HepG2 (cell line): ENCODE results near the gene ARHGAP29. TPM values are rescaled to one million over a fixed set of nuclear protein-coding genes. Genes with fewer than 3 reads are reported as not detected.

Experiments used
- ATF7-NPFF ChIP-seq: sonication (generic); formaldehyde crosslinking; IDR thresholded peaks from 2 replicates; pipeline ENCODE4 v1.8.1; 2023; ENCODE audit warnings: mild to moderate bottlenecking, low read depth, missing genetic modification reagents, moderate library complexity
- ETV5 ChIP-seq: IDR thresholded peaks from 2 replicates; pipeline ENCODE4 v1.6.1; 2018; ENCODE audit warnings: missing biosample characterization, missing genetic modification reagents, inconsistent platforms, borderline replicate concordance
- FLYWCH1 ChIP-seq: sonication (generic); formaldehyde crosslinking; IDR thresholded peaks from 2 replicates; pipeline ENCODE4 v1.8.1; 2023; ENCODE audit warnings: mild to moderate bottlenecking, missing genetic modification reagents
- LCORL ChIP-seq, 2 experiments: fragments of 450-650 bp in 1 of 2; sonication (generic) in 1 of 2; formaldehyde crosslinking in 1 of 2; IDR thresholded peaks; 2 replicates each; pipeline versions ENCODE4 v1.5.0 to v1.6.1; 2017 to 2020; ENCODE audit warnings: antibody characterized with exemption in 1 of 2, missing genetic modification reagents in 1 of 2
- PAX8 ChIP-seq: sonication (generic); formaldehyde crosslinking; IDR thresholded peaks from 2 replicates; pipeline ENCODE4 v1.8.0; 2022; ENCODE audit warnings: mild to moderate bottlenecking, missing genetic modification reagents, borderline replicate concordance
- POLR2AphosphoS5 ChIP-seq: IDR thresholded peaks from 2 replicates; pipeline ENCODE4 v1.6.1; 2012; ENCODE audit warnings: low read depth, low read length
- REXO4 ChIP-seq: sonication (generic); formaldehyde crosslinking; IDR thresholded peaks from 2 replicates; pipeline ENCODE4 v1.8.0; 2022; ENCODE audit warnings: missing genetic modification reagents, mild to moderate bottlenecking, borderline replicate concordance
- RXRB ChIP-seq: IDR thresholded peaks from 2 replicates; pipeline ENCODE4 v1.6.1; 2016; ENCODE audit warnings: borderline replicate concordance, missing genetic modification reagents, missing compliant biosample characterization
- SAP130 ChIP-seq: IDR thresholded peaks from 2 replicates; pipeline ENCODE4 v1.6.1; 2016; ENCODE audit warnings: low read depth
- SNAPC2 ChIP-seq: sonication (generic); formaldehyde crosslinking; IDR thresholded peaks from 2 replicates; pipeline ENCODE4 v1.8.1; 2022; ENCODE audit warnings: mild to moderate bottlenecking, missing genetic modification reagents
- ZBTB42 ChIP-seq: sonication (generic); formaldehyde crosslinking; IDR thresholded peaks from 2 replicates; pipeline ENCODE4 v1.5.0; 2020; ENCODE audit warnings: mild to moderate bottlenecking, missing genetic modification reagents
- ZBTB7A ChIP-seq: sonication (generic); formaldehyde crosslinking; IDR thresholded peaks from 2 replicates; pipeline ENCODE4 v1.8.0; 2022; ENCODE audit warnings: mild to moderate bottlenecking, missing genetic modification reagents
- ZNF136 ChIP-seq: sonication (generic); formaldehyde crosslinking; IDR thresholded peaks from 2 replicates; pipeline ENCODE4 v1.8.1; 2022; ENCODE audit warnings: low read depth, mild to moderate bottlenecking, moderate library complexity, missing genetic modification reagents
- ZNF24 ChIP-seq: fragments of 450-650 bp; IDR thresholded peaks from 2 replicates; pipeline ENCODE4 v1.6.1; 2017; ENCODE audit warnings: antibody characterized with exemption, mild to moderate bottlenecking
- ZNF562 ChIP-seq: sonication (generic); formaldehyde crosslinking; IDR thresholded peaks from 2 replicates; pipeline ENCODE4 v1.8.0; 2022; ENCODE audit warnings: missing genetic modification reagents, borderline replicate concordance
- ZNF563 ChIP-seq: sonication (generic); formaldehyde crosslinking; IDR thresholded peaks from 2 replicates; pipeline ENCODE4 v1.8.0; 2022; ENCODE audit warnings: mild to moderate bottlenecking, moderate library complexity, missing genetic modification reagents
- ZNF674 ChIP-seq: sonication (generic); formaldehyde crosslinking; IDR thresholded peaks from 2 replicates; pipeline ENCODE4 v1.5.0; 2020; ENCODE audit warnings: low read depth, mild to moderate bottlenecking, missing genetic modification reagents
- ZNF747 ChIP-seq: sonication (generic); formaldehyde crosslinking; IDR thresholded peaks from 2 replicates; pipeline ENCODE4 v1.8.1; 2023; ENCODE audit warnings: missing genetic modification reagents, mild to moderate bottlenecking, borderline replicate concordance
- ZSCAN12 ChIP-seq: sonication (generic); formaldehyde crosslinking; IDR thresholded peaks from 2 replicates; pipeline ENCODE4 v1.9.0; 2021; ENCODE audit warnings: mild to moderate bottlenecking, missing genetic modification reagents
- polyA plus RNA-seq, 8 experiments: library from polyadenylated mRNA; depleted of rRNA in 3 of 8; stranded (reverse) in 7 of 8; unstranded in 1 of 8; fragments of >200 nt; fragmentation: Illumina TruSeq in 4 of 8; extraction: Trizol in 4 of 8; gene quantifications; 2 replicates each; pipeline versions ENCODE4 v1.2.1 to v1.2.3, GENCODE V29; 2011 to 2016; ENCODE audit warnings: low read depth in 4 of 8, missing spikeins in 1 of 8, mixed read lengths in 1 of 8; ENCODE audit not compliant: insufficient read depth in 1 of 8
- total RNA-seq, 5 experiments: library from RNA; depleted of rRNA; stranded (reverse); fragments of >200 nt; fragmentation: Illumina TruSeq; extraction: Trizol; gene quantifications; 2 replicates each; pipeline ENCODE4 v1.2.3, GENCODE V29; 2016; ENCODE audit warnings: low read depth in 1 of 5
- TF ChIP-seq, protein P1 (sequence below): sonication (generic); formaldehyde crosslinking; IDR thresholded peaks from 2 replicates; pipeline ENCODE4 v1.4.0; 2020; ENCODE audit warnings: missing genetic modification reagents
- TF ChIP-seq, protein P2 (sequence below): sonication (generic); formaldehyde crosslinking; IDR thresholded peaks from 2 replicates; pipeline ENCODE4 v1.8.1; 2023; ENCODE audit warnings: missing genetic modification reagents, mild to moderate bottlenecking, borderline replicate concordance
- TF ChIP-seq, protein P3 (sequence below): sonication (generic); formaldehyde crosslinking; IDR thresholded peaks from 2 replicates; pipeline ENCODE4 v1.8.1; 2022; ENCODE audit warnings: low read depth, mild to moderate bottlenecking, missing genetic modification reagents
- TF ChIP-seq, protein P4 (sequence below): sonication (generic); formaldehyde crosslinking; IDR thresholded peaks from 2 replicates; pipeline ENCODE4 v1.8.1; 2023; ENCODE audit warnings: mild to moderate bottlenecking, missing genetic modification reagents, borderline replicate concordance
- TF ChIP-seq, protein P5 (sequence below): fragments of 450-650 bp; IDR thresholded peaks from 2 replicates; pipeline ENCODE4 v1.6.1; 2016

ARHGAP29 gene
- total and polyA plus RNA-seq, 2 of the 13 experiments (the other 11 are each of a cell fraction or from before 2014, with no cell fraction given): 12.8 to 18.3 TPM

DNA sequence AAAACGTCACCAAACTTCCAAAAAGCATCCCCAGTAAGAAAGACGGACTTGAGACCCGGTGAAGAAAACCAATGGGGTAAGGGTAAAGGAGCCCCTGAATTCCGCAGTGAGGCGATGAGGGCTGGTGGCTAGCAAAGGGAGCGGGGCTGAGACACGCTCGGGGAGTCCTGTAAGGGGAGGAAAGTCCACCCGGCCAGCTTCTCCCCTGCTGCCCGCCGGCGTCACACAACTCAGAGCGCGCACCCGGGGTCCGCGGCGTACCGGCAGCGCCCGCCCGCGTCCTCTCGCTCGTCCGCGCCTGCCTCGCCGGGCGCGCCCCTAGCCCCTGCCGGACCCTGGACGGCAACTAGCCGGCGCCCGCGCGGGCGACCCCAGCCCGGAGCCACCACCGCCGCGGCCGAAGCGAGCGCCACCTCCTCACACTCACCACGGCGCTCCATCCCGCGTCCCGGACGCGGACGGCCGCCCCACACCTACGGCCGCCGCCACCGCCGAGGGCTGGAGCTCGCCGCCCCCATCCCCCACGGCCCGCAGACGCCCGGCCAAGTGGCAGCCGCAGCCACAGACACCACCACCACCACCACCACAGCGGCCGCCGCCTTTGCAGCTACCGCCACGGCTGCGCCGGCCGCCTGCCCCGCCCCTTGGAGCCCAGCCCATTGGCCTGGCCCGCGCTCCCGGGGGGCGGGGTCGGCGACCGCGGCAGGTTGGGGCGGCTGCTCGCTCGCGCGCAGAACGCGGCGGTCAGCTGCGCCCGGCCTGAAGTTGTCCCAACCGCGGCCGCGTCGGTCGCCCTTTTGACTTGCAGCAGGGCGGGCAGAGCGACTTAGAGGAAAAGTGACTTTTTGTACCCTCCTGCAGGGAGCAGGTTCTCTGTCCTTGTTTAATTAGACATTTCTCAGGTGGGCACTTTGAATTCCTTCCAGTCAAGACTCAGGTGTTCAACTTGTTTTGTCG, 10.0 kb upstream of the ARHGAP29 start (continued):
- TF ChIP-seq, protein P1, sequence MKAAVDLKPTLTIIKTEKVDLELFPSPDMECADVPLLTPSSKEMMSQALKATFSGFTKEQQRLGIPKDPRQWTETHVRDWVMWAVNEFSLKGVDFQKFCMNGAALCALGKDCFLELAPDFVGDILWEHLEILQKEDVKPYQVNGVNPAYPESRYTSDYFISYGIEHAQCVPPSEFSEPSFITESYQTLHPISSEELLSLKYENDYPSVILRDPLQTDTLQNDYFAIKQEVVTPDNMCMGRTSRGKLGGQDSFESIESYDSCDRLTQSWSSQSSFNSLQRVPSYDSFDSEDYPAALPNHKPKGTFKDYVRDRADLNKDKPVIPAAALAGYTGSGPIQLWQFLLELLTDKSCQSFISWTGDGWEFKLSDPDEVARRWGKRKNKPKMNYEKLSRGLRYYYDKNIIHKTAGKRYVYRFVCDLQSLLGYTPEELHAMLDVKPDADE (CRISPR knock-in tag): no peak
- no peak for TF ChIP-seq ZNF674
- no peak for TF ChIP-seq SNAPC2 (CRISPR knock-in tag)
- no peak for TF ChIP-seq FLYWCH1 (CRISPR knock-in tag)
- TF ChIP-seq ZBTB42: no peak
- no peak for TF ChIP-seq RXRB (CRISPR knock-in tag)
- no peak for TF ChIP-seq ZNF136 (CRISPR knock-in tag)
- TF ChIP-seq, protein P2, sequence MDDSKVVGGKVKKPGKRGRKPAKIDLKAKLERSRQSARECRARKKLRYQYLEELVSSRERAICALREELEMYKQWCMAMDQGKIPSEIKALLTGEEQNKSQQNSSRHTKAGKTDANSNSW (CRISPR knock-in tag): no peak
- TF ChIP-seq ZNF24: no peak
- no peak for TF ChIP-seq ZBTB7A (CRISPR knock-in tag)
- TF ChIP-seq ATF7-NPFF (CRISPR knock-in tag): no peak; the same call in 1 of the 2 replicates
- no peak for TF ChIP-seq PAX8 (CRISPR knock-in tag)
- no peak for TF ChIP-seq ZNF562 (CRISPR knock-in tag)
- no peak for TF ChIP-seq LCORL (IDR thresholded peaks at IDR 0.05)
- TF ChIP-seq LCORL (CRISPR knock-in tag; IDR thresholded peaks at IDR 0.05): no peak
- TF ChIP-seq, protein P3, sequence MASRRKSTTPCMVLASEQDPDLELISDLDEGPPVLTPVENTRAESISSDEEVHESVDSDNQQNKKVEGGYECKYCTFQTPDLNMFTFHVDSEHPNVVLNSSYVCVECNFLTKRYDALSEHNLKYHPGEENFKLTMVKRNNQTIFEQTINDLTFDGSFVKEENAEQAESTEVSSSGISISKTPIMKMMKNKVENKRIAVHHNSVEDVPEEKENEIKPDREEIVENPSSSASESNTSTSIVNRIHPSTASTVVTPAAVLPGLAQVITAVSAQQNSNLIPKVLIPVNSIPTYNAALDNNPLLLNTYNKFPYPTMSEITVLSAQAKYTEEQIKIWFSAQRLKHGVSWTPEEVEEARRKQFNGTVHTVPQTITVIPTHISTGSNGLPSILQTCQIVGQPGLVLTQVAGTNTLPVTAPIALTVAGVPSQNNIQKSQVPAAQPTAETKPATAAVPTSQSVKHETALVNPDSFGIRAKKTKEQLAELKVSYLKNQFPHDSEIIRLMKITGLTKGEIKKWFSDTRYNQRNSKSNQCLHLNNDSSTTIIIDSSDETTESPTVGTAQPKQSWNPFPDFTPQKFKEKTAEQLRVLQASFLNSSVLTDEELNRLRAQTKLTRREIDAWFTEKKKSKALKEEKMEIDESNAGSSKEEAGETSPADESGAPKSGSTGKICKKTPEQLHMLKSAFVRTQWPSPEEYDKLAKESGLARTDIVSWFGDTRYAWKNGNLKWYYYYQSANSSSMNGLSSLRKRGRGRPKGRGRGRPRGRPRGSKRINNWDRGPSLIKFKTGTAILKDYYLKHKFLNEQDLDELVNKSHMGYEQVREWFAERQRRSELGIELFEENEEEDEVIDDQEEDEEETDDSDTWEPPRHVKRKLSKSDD (CRISPR knock-in tag): no peak
- TF ChIP-seq ETV5 (CRISPR knock-in tag): no peak
- TF ChIP-seq, protein P4, sequence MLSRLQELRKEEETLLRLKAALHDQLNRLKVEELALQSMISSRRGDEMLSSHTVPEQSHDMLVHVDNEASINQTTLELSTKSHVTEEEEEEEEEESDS (CRISPR knock-in tag): no peak
- no peak for TF ChIP-seq ZSCAN12 (CRISPR knock-in tag)
- TF ChIP-seq POLR2AphosphoS5: no peak
- TF ChIP-seq ZNF747 (CRISPR knock-in tag): no peak
- TF ChIP-seq REXO4 (CRISPR knock-in tag): no peak
- TF ChIP-seq, protein P5, sequence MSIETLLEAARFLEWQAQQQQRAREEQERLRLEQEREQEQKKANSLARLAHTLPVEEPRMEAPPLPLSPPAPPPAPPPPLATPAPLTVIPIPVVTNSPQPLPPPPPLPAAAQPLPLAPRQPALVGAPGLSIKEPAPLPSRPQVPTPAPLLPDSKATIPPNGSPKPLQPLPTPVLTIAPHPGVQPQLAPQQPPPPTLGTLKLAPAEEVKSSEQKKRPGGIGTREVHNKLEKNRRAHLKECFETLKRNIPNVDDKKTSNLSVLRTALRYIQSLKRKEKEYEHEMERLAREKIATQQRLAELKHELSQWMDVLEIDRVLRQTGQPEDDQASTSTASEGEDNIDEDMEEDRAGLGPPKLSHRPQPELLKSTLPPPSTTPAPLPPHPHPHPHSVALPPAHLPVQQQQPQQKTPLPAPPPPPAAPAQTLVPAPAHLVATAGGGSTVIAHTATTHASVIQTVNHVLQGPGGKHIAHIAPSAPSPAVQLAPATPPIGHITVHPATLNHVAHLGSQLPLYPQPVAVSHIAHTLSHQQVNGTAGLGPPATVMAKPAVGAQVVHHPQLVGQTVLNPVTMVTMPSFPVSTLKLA: no peak
- peak; percentile 65; the same call in 1 of the 2 replicates for TF ChIP-seq ZNF563 (CRISPR knock-in tag)
- TF ChIP-seq SAP130 (CRISPR knock-in tag): peak; percentile 89
